Measurements from ENCODE around the gene BMF. TPM values are rescaled to one million over a fixed set of nuclear protein-coding genes. Genes with fewer than 3 reads are reported as not detected.
A peak's percentile ranks its signal among the peaks of the same experiment; 100 is the strongest.
"Not testable (repeated sequence)": the region's sequence is repeated elsewhere in the genome, so short reads cannot be mapped to it uniquely, and the experiment has no call there.

The BMF gene
- total RNA-seq, 1 experiment from 2014 or later: 81.5 TPM

GRCh38 chr15:40115670-40116093 lies 7.0 kb upstream of the BMF start:
- H3K9me3 ChIP-seq: no peaks in the 10 kb centered on the region
- H3K4me3 ChIP-seq (ENCODE audit: low read depth, low read length): no peak overlapping the region
- H3K27me3 ChIP-seq (replicated peaks; ENCODE audit: control insufficient read depth, insufficient read depth, low read length): no peaks in the 10 kb centered on the region
- ChIA-PET POLR2A (no interaction called here), CTCF (interaction anchor here (0.7 kb wide), 1 partner anchor 318 kb away, joined by 3 read pairs; no protein-coding TSS in a partner anchor)
- intact Hi-C loops (cut with micrococcal nuclease; ENCODE audit: unreplicated experiment): no loop called here
- TF ChIP-seq CTCF (IDR thresholded peaks at IDR 0.05; ENCODE audit: insufficient read depth in 1 of 2, low read depth in 1 of 2, low read length in 1 of 2, severe bottlenecking in 1 of 2, unreplicated experiment in 1 of 2): no peak
- H3K4me1 Mint-ChIP-seq (ENCODE audit: low read depth, unreplicated experiment): peaks cover 14% of the 10 kb centered on the region
- DNase-seq: peak; percentile 61 to 71
- BruUV-seq (replicated peaks): no TSS peak
- no peak overlapping the region for H3K4me3 Mint-ChIP-seq (ENCODE audit: unreplicated experiment)
- H3K27me3 Mint-ChIP-seq (ENCODE audit: insufficient read depth, unreplicated experiment): no peaks in the 10 kb centered on the region
- H3K27ac Mint-ChIP-seq (ENCODE audit: unreplicated experiment): peak overlapping the region; percentile 5
- H3K36me3 ChIP-seq (ENCODE audit: control insufficient read depth, insufficient read depth, low read length): no peaks in the 10 kb centered on the region
- peaks cover 6% of the 10 kb centered on the region for H3K36me3 Mint-ChIP-seq (ENCODE audit: insufficient read depth, unreplicated experiment)
- no peaks in the 10 kb centered on the region for H3K9me3 Mint-ChIP-seq (ENCODE audit: unreplicated experiment)
- no peaks in the 10 kb centered on the region; the same call in 1 of the 2 replicates for H3K4me1 ChIP-seq

DNA sequence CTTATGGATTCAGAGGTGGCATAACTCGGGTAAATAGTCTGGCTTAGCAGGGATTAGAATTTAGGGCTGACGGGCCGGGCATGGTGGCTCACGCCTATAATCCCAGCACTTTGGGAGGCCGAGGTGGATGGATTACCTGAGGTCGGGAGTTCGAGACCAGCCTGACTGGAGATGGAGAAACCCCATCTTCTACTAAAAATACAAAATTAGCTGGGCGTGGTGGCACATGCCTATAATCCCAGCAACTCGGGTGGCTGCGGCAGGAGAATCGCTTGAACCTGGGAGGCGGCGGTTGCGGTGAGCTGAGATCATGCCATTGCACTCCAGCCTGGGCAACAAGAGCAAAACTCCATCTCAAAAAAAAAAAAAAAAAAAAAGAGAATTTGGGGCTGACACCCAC lies 6.4 kb upstream of the BMF start:
- H3K36me3 Mint-ChIP-seq (ENCODE audit: insufficient read depth, unreplicated experiment); BruUV-seq (replicated peaks); H3K27me3 ChIP-seq (replicated peaks; ENCODE audit: control insufficient read depth, insufficient read depth, low read length); H3K4me3 ChIP-seq (ENCODE audit: low read depth, low read length); H3K9me3 ChIP-seq; H3K27ac Mint-ChIP-seq (ENCODE audit: unreplicated experiment); POLR2A ChIA-PET; H3K27me3 Mint-ChIP-seq (ENCODE audit: insufficient read depth, unreplicated experiment); H3K9me3 Mint-ChIP-seq (ENCODE audit: unreplicated experiment); H3K4me1 ChIP-seq; DNase-seq; H3K4me3 Mint-ChIP-seq (ENCODE audit: unreplicated experiment); intact Hi-C loops (cut with micrococcal nuclease; ENCODE audit: unreplicated experiment); H3K36me3 ChIP-seq (ENCODE audit: control insufficient read depth, insufficient read depth, low read length): not testable (repeated sequence)
- CTCF ChIA-PET: interaction anchor here (0.6 kb wide), 1 partner anchor 156 kb away, joined by 3 read pairs; no protein-coding TSS in a partner anchor
- peaks cover 14% of the 10 kb centered on the region for H3K4me1 Mint-ChIP-seq (ENCODE audit: low read depth, unreplicated experiment)

- Mint-ChIP-seq H3K27ac (ENCODE audit: unreplicated experiment) (no peak overlapping the region), H3K4me1 (ENCODE audit: low read depth, unreplicated experiment) (peaks cover 14% of the 10 kb centered on the region), H3K27me3 (ENCODE audit: insufficient read depth, unreplicated experiment) (no peaks in the 10 kb centered on the region), H3K36me3 (ENCODE audit: insufficient read depth, unreplicated experiment) (peaks cover 8% of the 10 kb centered on the region), H3K4me3 (ENCODE audit: unreplicated experiment) (no peak overlapping the region), H3K9me3 (ENCODE audit: unreplicated experiment) (no peaks in the 10 kb centered on the region)
- intact Hi-C loops (cut with micrococcal nuclease; ENCODE audit: unreplicated experiment): no loop called here
- CTCF ChIA-PET: interaction anchor here (0.7 kb wide), 1 partner anchor 321 kb away, joined by 3 read pairs; no protein-coding TSS in a partner anchor
- H3K9me3 ChIP-seq: no peaks in the 10 kb centered on the region
- H3K4me1 ChIP-seq: peaks cover 3% of the 10 kb centered on the region; the same call in 1 of the 2 replicates
- H3K27me3 ChIP-seq (replicated peaks; ENCODE audit: control insufficient read depth, insufficient read depth, low read length): no peaks in the 10 kb centered on the region
- DNase-seq: no peak
- no peak for TF ChIP-seq CTCF (IDR thresholded peaks at IDR 0.05; ENCODE audit: insufficient read depth in 1 of 2, low read depth in 1 of 2, low read length in 1 of 2, severe bottlenecking in 1 of 2, unreplicated experiment in 1 of 2)
- POLR2A ChIA-PET: interaction anchor here (0.8 kb wide), 1 partner anchor 62 kb away, joined by 4 read pairs; no protein-coding TSS in a partner anchor
- H3K4me3 ChIP-seq (ENCODE audit: low read depth, low read length): no peak overlapping the region
- no TSS peak for BruUV-seq (replicated peaks)
- no peaks in the 10 kb centered on the region for H3K36me3 ChIP-seq (ENCODE audit: control insufficient read depth, insufficient read depth, low read length)
Measured at GRCh38 chr15:40114218-40114617, 5.5 kb upstream of the BMF start.

Measured in Caco-2 (cell line).